ENCODE results near the gene SELENOM.

SELENOM gene

GRCh38 chr22:31103899-31104694 is 3.3 kb downstream of the SELENOM start:
- DNase-seq (ENCODE audit: low read depth), result no peak
- H3K4me3 ChIP-seq (ENCODE audit: control insufficient read depth, low read depth, low read length), result no peak overlapping the region

GRCh38 chr22:31103111-31103510 is 4.3 kb downstream of the SELENOM start:
- H3K4me3 ChIP-seq (ENCODE audit: control insufficient read depth, low read depth, low read length), result no peak overlapping the region
- no peak for DNase-seq (ENCODE audit: low read depth)
- TF ChIP-seq, protein P1, sequence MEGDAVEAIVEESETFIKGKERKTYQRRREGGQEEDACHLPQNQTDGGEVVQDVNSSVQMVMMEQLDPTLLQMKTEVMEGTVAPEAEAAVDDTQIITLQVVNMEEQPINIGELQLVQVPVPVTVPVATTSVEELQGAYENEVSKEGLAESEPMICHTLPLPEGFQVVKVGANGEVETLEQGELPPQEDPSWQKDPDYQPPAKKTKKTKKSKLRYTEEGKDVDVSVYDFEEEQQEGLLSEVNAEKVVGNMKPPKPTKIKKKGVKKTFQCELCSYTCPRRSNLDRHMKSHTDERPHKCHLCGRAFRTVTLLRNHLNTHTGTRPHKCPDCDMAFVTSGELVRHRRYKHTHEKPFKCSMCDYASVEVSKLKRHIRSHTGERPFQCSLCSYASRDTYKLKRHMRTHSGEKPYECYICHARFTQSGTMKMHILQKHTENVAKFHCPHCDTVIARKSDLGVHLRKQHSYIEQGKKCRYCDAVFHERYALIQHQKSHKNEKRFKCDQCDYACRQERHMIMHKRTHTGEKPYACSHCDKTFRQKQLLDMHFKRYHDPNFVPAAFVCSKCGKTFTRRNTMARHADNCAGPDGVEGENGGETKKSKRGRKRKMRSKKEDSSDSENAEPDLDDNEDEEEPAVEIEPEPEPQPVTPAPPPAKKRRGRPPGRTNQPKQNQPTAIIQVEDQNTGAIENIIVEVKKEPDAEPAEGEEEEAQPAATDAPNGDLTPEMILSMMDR (conservative IDR thresholded peaks at IDR 0.05; ENCODE audit: control insufficient read depth, insufficient read depth, low read depth, low read length), result no peak

More at GRCh38 chr22:31103899-31104694, 3.3 kb downstream of the SELENOM start:
- TF ChIP-seq, protein P1 (conservative IDR thresholded peaks at IDR 0.05; ENCODE audit: control insufficient read depth, insufficient read depth, low read depth, low read length), result no peak

GRCh38 chr22:31102441-31103081 is 4.8 kb downstream of the SELENOM start:
- no peak overlapping the region for H3K4me3 ChIP-seq (ENCODE audit: control insufficient read depth, low read depth, low read length)
- peak; percentile 96 for DNase-seq (ENCODE audit: low read depth)
- TF ChIP-seq, protein P1 (conservative IDR thresholded peaks at IDR 0.05; ENCODE audit: control insufficient read depth, insufficient read depth, low read depth, low read length), result no peak

DNA sequence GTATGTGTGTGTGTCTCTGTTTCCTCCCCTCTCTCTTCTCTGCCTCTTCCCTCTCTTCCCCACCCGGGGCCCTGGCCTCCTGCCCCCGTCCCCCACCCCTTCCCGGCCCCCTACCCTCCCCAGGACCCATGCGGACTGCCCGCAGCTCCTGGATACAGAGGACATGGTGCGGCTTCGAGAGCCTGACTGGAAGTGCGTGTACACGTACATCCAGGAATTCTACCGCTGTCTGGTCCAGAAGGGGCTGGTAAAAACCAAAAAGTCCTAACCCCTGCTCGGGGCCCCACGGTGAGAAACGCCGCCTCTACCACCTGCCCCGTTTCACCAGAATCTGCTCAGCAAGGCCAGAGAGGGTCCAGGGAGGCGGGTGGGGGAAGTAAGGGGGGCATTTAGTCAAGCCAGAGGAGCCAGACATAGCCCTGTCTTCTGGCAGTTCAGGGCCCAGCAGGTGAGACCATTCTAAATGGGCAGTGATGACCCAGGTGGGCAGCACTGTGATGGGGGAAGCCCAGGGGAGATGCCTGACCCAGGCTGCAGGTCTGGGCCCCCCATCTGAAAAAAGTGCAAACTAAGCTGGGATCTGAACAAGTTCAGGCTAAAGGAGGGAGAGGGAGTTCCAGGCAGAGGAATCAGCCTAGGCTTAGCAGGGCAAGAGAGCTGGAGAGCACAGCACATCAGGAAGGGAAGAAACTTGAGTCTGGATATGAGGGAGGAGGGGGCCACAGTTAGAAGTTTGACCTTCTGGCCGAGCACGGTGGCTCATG is 6.4 kb downstream of the SELENOM start:
- H3K4me3 ChIP-seq (ENCODE audit: control insufficient read depth, low read depth, low read length), result no peak overlapping the region
- TF ChIP-seq, protein P1 (conservative IDR thresholded peaks at IDR 0.05; ENCODE audit: control insufficient read depth, insufficient read depth, low read depth, low read length), result no peak
- DNase-seq (ENCODE audit: low read depth), result no peak

- no peak for DNase-seq (ENCODE audit: low read depth)
- TF ChIP-seq, protein P1 (conservative IDR thresholded peaks at IDR 0.05; ENCODE audit: control insufficient read depth, insufficient read depth, low read depth, low read length), result no peak
- H3K4me3 ChIP-seq (ENCODE audit: control insufficient read depth, low read depth, low read length), result no peak overlapping the region
These were observed 7.3 kb downstream of the SELENOM start for GRCh38 chr22:31099841-31100761.

DNA sequence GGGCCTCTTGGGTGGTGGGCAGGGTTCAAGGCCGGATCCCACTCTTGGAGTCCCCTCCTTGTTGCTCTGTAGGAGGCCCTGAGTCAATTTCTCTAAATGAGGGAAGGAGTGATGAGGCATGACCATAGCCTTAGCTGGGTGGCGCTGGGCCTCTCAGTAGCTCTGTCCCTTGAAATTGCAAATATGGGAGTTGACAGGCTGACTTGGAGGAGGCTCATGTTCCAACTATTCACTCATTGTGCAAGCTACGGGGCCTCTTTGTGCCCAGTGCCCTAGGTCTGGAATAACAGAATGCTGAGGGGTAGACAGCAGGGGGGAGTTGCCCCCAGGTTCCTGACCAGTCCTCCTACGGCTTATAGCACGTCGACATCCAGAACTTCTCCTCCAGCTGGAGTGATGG is 8.0 kb downstream of the SELENOM start:
- no peak overlapping the region for H3K4me3 ChIP-seq (ENCODE audit: control insufficient read depth, low read depth, low read length)
- TF ChIP-seq, protein P1 (conservative IDR thresholded peaks at IDR 0.05; ENCODE audit: control insufficient read depth, insufficient read depth, low read depth, low read length), result no peak
- DNase-seq (ENCODE audit: low read depth), result no peak
